SK-N-MC (cell line): ENCODE measurements around the gene FGF14.

ENCODE experiments used
- EZH2 ChIP-seq: fragments of 200-600 bp; sonication (generic); IDR thresholded peaks from one replicate; pipeline ENCODE4 v1.6.1; 2017; ENCODE audit warnings: antibody characterized with exemption
- FOXP2 ChIP-seq: optimal IDR thresholded peaks from 2 replicates; pipeline ENCODE3; 2011; ENCODE audit warnings: mild to moderate bottlenecking, moderate library complexity; ENCODE audit not compliant: insufficient read depth; ENCODE audit errors: extremely low read length, control extremely low read depth
- POLR2AphosphoS5 ChIP-seq: IDR thresholded peaks from 2 replicates; pipeline ENCODE4 v1.6.1; 2012; ENCODE audit warnings: mild to moderate bottlenecking, low read depth, low read length, borderline replicate concordance

DNA sequence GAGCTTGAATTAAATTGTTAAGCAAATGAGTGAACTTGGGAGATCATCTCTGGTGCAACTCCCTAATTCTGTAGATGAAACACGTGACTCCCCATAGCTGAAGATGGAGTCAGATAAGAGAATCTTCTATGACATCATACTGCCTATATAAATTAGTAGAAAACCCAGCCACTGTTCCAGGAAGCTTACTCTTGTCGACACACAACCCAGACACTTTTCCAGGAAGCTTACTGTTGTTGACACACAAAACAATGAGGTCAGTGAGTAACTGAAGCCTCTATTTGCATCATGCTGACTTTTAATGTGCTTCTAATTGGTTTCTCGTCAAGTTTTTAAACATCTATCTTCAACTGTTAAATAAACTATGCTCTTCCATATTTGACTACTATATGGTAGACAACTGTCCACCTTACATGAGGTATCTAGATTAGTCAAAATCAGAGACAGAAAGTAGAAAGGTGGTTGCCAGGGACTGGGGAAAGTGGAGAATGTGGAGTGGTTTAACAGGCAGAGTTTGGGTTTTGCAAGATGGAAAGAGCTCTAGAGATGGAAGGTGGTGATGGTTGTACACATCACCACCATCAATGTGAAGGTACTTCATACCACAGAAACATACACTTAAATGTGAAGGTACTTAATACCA, 168.2 kb downstream of the FGF14 start:
- no peak for TF ChIP-seq POLR2AphosphoS5
- TF ChIP-seq EZH2: no peak
- TF ChIP-seq FOXP2: no peak
